ENCODE results near the gene ADAMTS8.

Gene ADAMTS8

GRCh38 chr11:130462931-130463330 lies 34.5 kb upstream of the ADAMTS8 start:
- Histone ChIP-seq H3K23ac (ENCODE audit: low read length) (no peak overlapping the region), H2AK5ac (ENCODE audit: low read length) (no peak overlapping the region), H3K9ac (ENCODE audit: low read length) (no peak overlapping the region), H2BK120ac (ENCODE audit: low read depth, low read length) (no peak overlapping the region), H3K27ac (ENCODE audit: low read depth, low read length) (no peak overlapping the region), H3K4ac (ENCODE audit: low read depth, low read length) (no peak overlapping the region), H4K8ac (ENCODE audit: low read depth, low read length) (no peak overlapping the region), H3K4me3 (ENCODE audit: low read length) (no peak overlapping the region), H3K4me1 (ENCODE audit: control insufficient read depth, low read depth, low read length) (no peaks in the 10 kb centered on the region), H2BK15ac (replicated peaks; ENCODE audit: low read depth) (no peak overlapping the region), H3K18ac (ENCODE audit: low read length) (no peak overlapping the region), H4K5ac (ENCODE audit: low read length) (no peak overlapping the region), H3K56ac (ENCODE audit: low read length) (no peak overlapping the region), H3K36me3 (ENCODE audit: control insufficient read depth, insufficient read depth, low read length) (no peaks in the 10 kb centered on the region), H2BK5ac (ENCODE audit: low read length) (no peak overlapping the region), H3K79me1 (ENCODE audit: low read length) (no peaks in the 10 kb centered on the region), H3K27me3 (ENCODE audit: insufficient read depth, low read length, poor library complexity) (no peaks in the 10 kb centered on the region), H3K79me2 (ENCODE audit: control insufficient read depth, insufficient read depth, low read length) (no peaks in the 10 kb centered on the region), H3K4me2 (ENCODE audit: low read length) (no peak overlapping the region)
- WGBS (ENCODE audit: extremely low coverage, insufficient coverage, low lambda C conversion rate) = no CpG with 5 or more reads among the region's 8 CpGs
- no peak for DNase-seq

DNA sequence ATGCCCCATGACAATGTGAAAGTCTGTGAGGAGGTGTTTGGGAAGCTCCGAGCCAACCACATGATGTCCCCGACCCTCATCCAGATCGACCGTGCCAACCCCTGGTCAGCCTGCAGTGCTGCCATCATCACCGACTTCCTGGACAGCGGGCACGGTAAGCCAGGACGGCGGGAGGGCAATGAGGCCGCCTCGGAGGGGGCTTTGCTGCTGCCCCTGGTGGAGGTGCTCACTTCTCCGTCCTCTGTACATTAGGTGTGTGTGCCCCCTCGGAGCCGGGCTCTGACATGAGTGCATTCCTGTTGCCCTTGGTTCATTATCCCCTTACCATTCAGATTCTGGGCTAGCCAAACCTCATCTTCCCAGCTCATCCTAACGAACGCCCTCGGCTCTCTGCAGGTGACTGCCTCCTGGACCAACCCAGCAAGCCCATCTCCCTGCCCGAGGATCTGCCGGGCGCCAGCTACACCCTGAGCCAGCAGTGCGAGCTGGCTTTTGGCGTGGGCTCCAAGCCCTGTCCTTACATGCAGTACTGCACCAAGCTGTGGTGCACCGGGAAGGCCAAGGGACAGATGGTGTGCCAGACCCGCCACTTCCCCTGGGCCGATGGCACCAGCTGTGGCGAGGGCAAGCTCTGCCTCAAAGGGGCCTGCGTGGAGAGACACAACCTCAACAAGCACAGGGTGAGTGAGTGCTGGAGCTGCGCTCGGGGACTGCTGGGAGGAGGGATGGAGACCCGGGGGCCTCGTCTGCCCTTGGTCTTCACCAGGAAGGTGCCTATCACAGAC lies 33.9 kb upstream of the ADAMTS8 start:
- Histone ChIP-seq H3K4ac (ENCODE audit: low read depth, low read length) (no peak overlapping the region), H3K56ac (ENCODE audit: low read length) (no peak overlapping the region), H3K9ac (ENCODE audit: low read length) (no peak overlapping the region), H4K5ac (ENCODE audit: low read length) (no peak overlapping the region), H3K23ac (ENCODE audit: low read length) (no peak overlapping the region), H2BK15ac (replicated peaks; ENCODE audit: low read depth) (no peak overlapping the region), H4K8ac (ENCODE audit: low read depth, low read length) (no peak overlapping the region), H3K79me1 (ENCODE audit: low read length) (no peaks in the 10 kb centered on the region), H3K18ac (ENCODE audit: low read length) (no peak overlapping the region), H3K36me3 (ENCODE audit: control insufficient read depth, insufficient read depth, low read length) (no peaks in the 10 kb centered on the region), H3K79me2 (ENCODE audit: control insufficient read depth, insufficient read depth, low read length) (no peaks in the 10 kb centered on the region), H3K4me1 (ENCODE audit: control insufficient read depth, low read depth, low read length) (no peaks in the 10 kb centered on the region), H3K4me3 (ENCODE audit: low read length) (no peak overlapping the region), H2BK120ac (ENCODE audit: low read depth, low read length) (no peak overlapping the region), H2AK5ac (ENCODE audit: low read length) (no peak overlapping the region), H3K4me2 (ENCODE audit: low read length) (no peak overlapping the region), H2BK5ac (ENCODE audit: low read length) (no peak overlapping the region), H3K27ac (ENCODE audit: low read depth, low read length) (no peak overlapping the region), H3K27me3 (ENCODE audit: insufficient read depth, low read length, poor library complexity) (no peaks in the 10 kb centered on the region)
- no CpG with 5 or more reads among the region's 31 CpGs for WGBS (ENCODE audit: extremely low coverage, insufficient coverage, low lambda C conversion rate)
- DNase-seq = no peak

DNA sequence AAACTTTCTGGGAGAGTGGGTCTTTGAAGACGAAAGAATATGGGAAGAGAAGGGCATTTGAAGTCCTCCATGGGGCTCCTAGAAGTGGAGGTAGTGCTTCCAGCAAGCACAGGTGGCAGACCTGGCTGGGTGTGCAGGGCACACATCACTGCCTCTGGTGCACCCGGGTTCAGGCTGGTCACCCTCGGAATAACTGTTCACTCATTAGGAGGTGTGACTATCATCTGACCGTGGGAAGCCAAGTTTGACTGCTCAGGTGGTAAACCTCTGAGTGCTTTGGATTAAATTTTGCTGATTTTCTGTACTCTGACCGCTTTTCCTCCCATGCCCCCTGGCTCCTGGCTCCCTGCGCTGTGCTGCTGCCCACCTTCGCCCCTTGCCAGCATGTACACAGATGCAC lies 31.1 kb upstream of the ADAMTS8 start:
- Histone ChIP-seq H3K79me2 (ENCODE audit: control insufficient read depth, insufficient read depth, low read length) (no peaks in the 10 kb centered on the region), H3K27ac (ENCODE audit: low read depth, low read length) (no peak overlapping the region), H3K4me1 (ENCODE audit: control insufficient read depth, low read depth, low read length) (no peaks in the 10 kb centered on the region), H2BK120ac (ENCODE audit: low read depth, low read length) (no peak overlapping the region), H3K23ac (ENCODE audit: low read length) (no peak overlapping the region), H3K36me3 (ENCODE audit: control insufficient read depth, insufficient read depth, low read length) (no peaks in the 10 kb centered on the region), H3K56ac (ENCODE audit: low read length) (no peak overlapping the region), H3K4me3 (ENCODE audit: low read length) (no peak overlapping the region), H2BK15ac (replicated peaks; ENCODE audit: low read depth) (no peak overlapping the region), H3K4me2 (ENCODE audit: low read length) (no peak overlapping the region), H3K4ac (ENCODE audit: low read depth, low read length) (no peak overlapping the region), H4K5ac (ENCODE audit: low read length) (no peak overlapping the region), H3K9ac (ENCODE audit: low read length) (no peak overlapping the region), H3K79me1 (ENCODE audit: low read length) (no peaks in the 10 kb centered on the region), H3K27me3 (ENCODE audit: insufficient read depth, low read length, poor library complexity) (no peaks in the 10 kb centered on the region), H4K8ac (ENCODE audit: low read depth, low read length) (no peak overlapping the region), H2BK5ac (ENCODE audit: low read length) (no peak overlapping the region), H2AK5ac (ENCODE audit: low read length) (no peak overlapping the region), H3K18ac (ENCODE audit: low read length) (no peak overlapping the region)
- WGBS (ENCODE audit: extremely low coverage, insufficient coverage, low lambda C conversion rate) = no CpG with 5 or more reads among the region's 7 CpGs
- DNase-seq = no peak

DNA sequence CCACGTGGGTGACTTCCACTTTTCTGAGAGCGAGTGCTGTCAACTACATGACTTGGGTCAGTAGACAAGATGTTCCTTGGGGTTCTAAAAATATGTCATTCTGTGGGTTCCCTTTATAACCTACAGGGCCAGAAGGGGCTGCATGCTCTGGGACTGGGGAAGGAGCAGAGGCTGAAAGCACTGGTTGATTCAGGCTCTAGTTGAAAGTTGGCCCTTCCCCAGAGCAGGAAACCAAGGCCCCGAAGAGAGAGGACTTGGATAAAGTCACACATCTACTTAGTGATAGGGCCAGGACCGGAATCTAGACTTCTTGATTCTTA lies 30.0 kb upstream of the ADAMTS8 start:
- Histone ChIP-seq H4K8ac (ENCODE audit: low read depth, low read length) (no peak overlapping the region), H3K27me3 (ENCODE audit: insufficient read depth, low read length, poor library complexity) (no peaks in the 10 kb centered on the region), H2BK120ac (ENCODE audit: low read depth, low read length) (no peak overlapping the region), H3K4me1 (ENCODE audit: control insufficient read depth, low read depth, low read length) (no peaks in the 10 kb centered on the region), H3K79me1 (ENCODE audit: low read length) (no peaks in the 10 kb centered on the region), H2BK5ac (ENCODE audit: low read length) (no peak overlapping the region), H3K79me2 (ENCODE audit: control insufficient read depth, insufficient read depth, low read length) (no peaks in the 10 kb centered on the region), H3K27ac (ENCODE audit: low read depth, low read length) (no peak overlapping the region), H3K4me2 (ENCODE audit: low read length) (no peak overlapping the region), H3K9ac (ENCODE audit: low read length) (no peak overlapping the region), H3K4ac (ENCODE audit: low read depth, low read length) (no peak overlapping the region), H3K36me3 (ENCODE audit: control insufficient read depth, insufficient read depth, low read length) (no peaks in the 10 kb centered on the region), H2BK15ac (replicated peaks; ENCODE audit: low read depth) (no peak overlapping the region), H3K18ac (ENCODE audit: low read length) (no peak overlapping the region), H2AK5ac (ENCODE audit: low read length) (no peak overlapping the region), H4K5ac (ENCODE audit: low read length) (no peak overlapping the region), H3K56ac (ENCODE audit: low read length) (no peak overlapping the region), H3K23ac (ENCODE audit: low read length) (no peak overlapping the region), H3K4me3 (ENCODE audit: low read length) (no peak overlapping the region)
- WGBS (ENCODE audit: extremely low coverage, insufficient coverage, low lambda C conversion rate) = no CpG with 5 or more reads among the region's 4 CpGs
- no peak for DNase-seq

DNA sequence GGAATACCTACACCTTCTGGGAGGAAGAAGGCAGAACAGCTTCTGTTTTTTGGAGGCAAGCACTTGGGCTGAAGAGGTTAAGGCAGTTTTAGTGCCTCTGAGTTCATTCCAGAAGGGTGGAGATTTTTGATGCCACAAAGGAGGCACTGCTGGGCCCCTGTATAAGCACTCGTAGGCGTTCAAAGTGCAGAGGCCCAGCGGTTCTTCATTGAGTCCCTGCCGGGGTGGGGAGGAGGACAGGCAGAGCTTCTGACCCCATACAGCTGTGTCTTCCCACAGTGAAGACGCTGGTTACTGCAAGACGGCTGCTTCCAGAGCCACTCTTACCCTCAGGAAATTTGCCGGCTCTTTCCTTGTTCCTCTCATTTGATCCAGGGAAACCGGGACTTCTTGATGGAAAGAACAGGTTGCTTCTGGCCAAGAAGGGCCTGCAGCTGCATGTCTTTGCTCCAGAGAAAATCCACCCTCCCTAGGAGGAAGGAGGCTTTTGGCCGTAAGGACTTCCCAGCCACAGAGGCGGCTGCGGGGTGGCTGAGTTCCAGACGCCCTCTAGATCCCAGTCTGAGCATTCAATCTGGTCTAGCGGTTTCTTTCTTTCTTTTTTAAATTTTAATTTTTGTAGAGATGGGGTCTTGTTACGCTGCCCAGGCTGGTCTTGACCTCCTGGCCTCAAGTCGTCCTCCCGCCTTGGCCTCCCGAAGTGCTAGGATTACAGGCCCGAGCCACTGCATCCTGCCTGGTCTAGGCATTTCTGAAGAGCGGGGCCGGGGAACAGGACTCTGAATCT lies 29.4 kb upstream of the ADAMTS8 start:
- Histone ChIP-seq H3K27me3 (ENCODE audit: insufficient read depth, low read length, poor library complexity) (no peaks in the 10 kb centered on the region), H3K4me3 (ENCODE audit: low read length) (no peak overlapping the region), H2BK5ac (ENCODE audit: low read length) (no peak overlapping the region), H3K4me2 (ENCODE audit: low read length) (no peak overlapping the region), H2AK5ac (ENCODE audit: low read length) (no peak overlapping the region), H3K79me1 (ENCODE audit: low read length) (no peaks in the 10 kb centered on the region), H4K5ac (ENCODE audit: low read length) (no peak overlapping the region), H3K27ac (ENCODE audit: low read depth, low read length) (no peak overlapping the region), H3K9ac (ENCODE audit: low read length) (no peak overlapping the region), H4K8ac (ENCODE audit: low read depth, low read length) (no peak overlapping the region), H2BK15ac (replicated peaks; ENCODE audit: low read depth) (no peak overlapping the region), H3K23ac (ENCODE audit: low read length) (no peak overlapping the region), H3K36me3 (ENCODE audit: control insufficient read depth, insufficient read depth, low read length) (no peaks in the 10 kb centered on the region), H3K4me1 (ENCODE audit: control insufficient read depth, low read depth, low read length) (no peaks in the 10 kb centered on the region), H2BK120ac (ENCODE audit: low read depth, low read length) (no peak overlapping the region), H3K56ac (ENCODE audit: low read length) (no peak overlapping the region), H3K18ac (ENCODE audit: low read length) (no peak overlapping the region), H3K4ac (ENCODE audit: low read depth, low read length) (no peak overlapping the region), H3K79me2 (ENCODE audit: control insufficient read depth, insufficient read depth, low read length) (no peaks in the 10 kb centered on the region)
- no CpG with 5 or more reads among the region's 20 CpGs for WGBS (ENCODE audit: extremely low coverage, insufficient coverage, low lambda C conversion rate)
- no peak for DNase-seq

All from mesendoderm (in vitro differentiated cells).